Activated CD8-positive, alpha-beta T cell treated with anti-CD3 and anti-CD28 coated beads for 36 hours (primary cell): Measurements from ENCODE around the gene PRKD2. TPM values are rescaled to one million over a fixed set of nuclear protein-coding genes. Genes with fewer than 3 reads are reported as not detected.

Source experiments
- ATAC-seq: fragments of 200-7000 bp; cut with Tn5 transposase; one replicate; pipeline ENCODE4 v1.10.0; 2021; ENCODE audit warnings: mild to moderate bottlenecking, moderate library complexity
- CTCF ChIA-PET: fragments of 350-600 bp; sonication (Branson Sonifier 250); formaldehyde crosslinking; loops from one replicate; lab custom pipeline; 2021; ENCODE audit warnings: antibody characterized with exemption; lab: Charles Lee
- POLR2A ChIA-PET: fragments of 350-600 bp; sonication (Branson Sonifier 250); formaldehyde crosslinking; loops from one replicate; lab custom pipeline; 2021; ENCODE audit warnings: antibody characterized with exemption; lab: Charles Lee
- DNase-seq: peaks from one replicate; pipeline ENCODE4 v3.0.0-alpha.2; 2020
- H3K27ac Mint-ChIP-seq: one replicate; pipeline ENCODE4 v1.8.0; 2021; ENCODE audit warnings: mild to moderate bottlenecking, mixed read lengths
- H3K27me3 Mint-ChIP-seq: one replicate; pipeline ENCODE4 v1.8.0; 2021; ENCODE audit warnings: mixed read lengths
- H3K36me3 Mint-ChIP-seq: one replicate; pipeline ENCODE4 v1.8.0; 2021; ENCODE audit warnings: low read depth, mixed read lengths
- H3K4me1 Mint-ChIP-seq: one replicate; pipeline ENCODE4 v1.8.0; 2021; ENCODE audit warnings: low read depth, mixed read lengths
- H3K4me3 Mint-ChIP-seq: one replicate; pipeline ENCODE4 v1.8.0; 2021; ENCODE audit warnings: mild to moderate bottlenecking, moderate library complexity, mixed read lengths
- H3K9me3 Mint-ChIP-seq: one replicate; pipeline ENCODE4 v1.8.0; 2021; ENCODE audit warnings: mixed read lengths
- CTCF ChIP-seq: fragments of 200-600 bp; IDR thresholded peaks from one replicate; pipeline ENCODE4 v1.8.0; 2022; ENCODE audit warnings: antibody characterized with exemption, mild to moderate bottlenecking
- intact Hi-C: fragments of 100-400 bp; cut with micrococcal nuclease; formaldehyde crosslinking; loops from one replicate; pipeline ENCODE4 v1.10.0; 2022
- total RNA-seq, 2 experiments: library from RNA; stranded (reverse); gene quantifications; one replicate each; pipeline ENCODE4 v1.2.3, GENCODE V29; 2021

The PRKD2 gene
- total RNA-seq, 2 experiments from 2014 or later: 81.1 to 86.0 TPM

- ChIA-PET POLR2A (interaction anchor here (1.3 to 1.6 kb wide), 2 partner anchors 14 to 31 kb away, joined by 4 to 7 read pairs; no protein-coding TSS in a partner anchor), CTCF (interaction anchor here (0.6 to 2.1 kb wide), 5 partner anchors 8 to 30 kb away, joined by 3 to 16 read pairs (median 6); no protein-coding TSS in a partner anchor)
- H3K9me3 Mint-ChIP-seq: no peaks in the 10 kb centered on the region
- no peak overlapping the region for H3K27ac Mint-ChIP-seq
- no peak overlapping the region for H3K4me3 Mint-ChIP-seq
- DNase-seq (no peak), ATAC-seq (no peak)
- no peak for TF ChIP-seq CTCF
- intact Hi-C loops: no loop called here
- H3K4me1 Mint-ChIP-seq: peaks cover 19% of the 10 kb centered on the region
- H3K27me3 Mint-ChIP-seq: no peaks in the 10 kb centered on the region
- peaks cover 30% of the 10 kb centered on the region for H3K36me3 Mint-ChIP-seq
These were observed 19.8 kb upstream of the PRKD2 start for GRCh38 chr19:46736531-46737297.

- H3K9me3 Mint-ChIP-seq: no peaks in the 10 kb centered on the region
- no peak for TF ChIP-seq CTCF
- ATAC-seq (no peak), DNase-seq (no peak)
- no peak overlapping the region for H3K4me3 Mint-ChIP-seq
- POLR2A ChIA-PET: interaction anchor here (0.6 to 2.1 kb wide), 3 partner anchors 11 to 20 kb away, joined by 3 to 9 read pairs (median 4); partner anchors contain the start of gene FKRP
- CTCF ChIA-PET: interaction anchor here (1.2 to 2.1 kb wide), 2 partner anchors 11 to 30 kb away, joined by 3 to 7 read pairs; no protein-coding TSS in a partner anchor
- peaks cover 7% of the 10 kb centered on the region for H3K4me1 Mint-ChIP-seq
- no peak overlapping the region for H3K27ac Mint-ChIP-seq
- peaks cover 32% of the 10 kb centered on the region for H3K36me3 Mint-ChIP-seq
- intact Hi-C loops: no loop called here
- H3K27me3 Mint-ChIP-seq: no peaks in the 10 kb centered on the region
These were observed 16.9 kb upstream of the PRKD2 start for GRCh38 chr19:46733690-46734292.

- H3K4me3 Mint-ChIP-seq: no peak overlapping the region
- no peaks in the 10 kb centered on the region for H3K27me3 Mint-ChIP-seq
- H3K27ac Mint-ChIP-seq: no peak overlapping the region
- intact Hi-C loops: no loop called here
- ChIA-PET CTCF (interaction anchor here (2.1 kb wide), 1 partner anchor 29 kb away, joined by 7 read pairs; no protein-coding TSS in a partner anchor), POLR2A (interaction anchor here (1.1 to 2.1 kb wide), 2 partner anchors 13 to 19 kb away, joined by 4 to 9 read pairs; partner anchors contain the start of gene FKRP)
- H3K4me1 Mint-ChIP-seq: peaks cover 11% of the 10 kb centered on the region
- no peak for ATAC-seq
- peaks cover 34% of the 10 kb centered on the region for H3K36me3 Mint-ChIP-seq
- no peaks in the 10 kb centered on the region for H3K9me3 Mint-ChIP-seq
- no peak for TF ChIP-seq CTCF
- DNase-seq: no peak
These were observed 16.2 kb upstream of the PRKD2 start for GRCh38 chr19:46732966-46733689.

- ChIA-PET POLR2A (interaction anchor here (1.1 kb wide), 1 partner anchor 14 kb away, joined by 3 read pairs; no protein-coding TSS in a partner anchor), CTCF (interaction anchor here (0.6 to 6.4 kb wide), 5 partner anchors 10 to 1679 kb away, joined by 3 to 95 read pairs (median 5); no protein-coding TSS in a partner anchor)
- H3K27ac Mint-ChIP-seq: no peak overlapping the region
- intact Hi-C loops: no loop called here
- no peak for TF ChIP-seq CTCF
- DNase-seq: no peak
- peaks cover 28% of the 10 kb centered on the region for H3K36me3 Mint-ChIP-seq
- peaks cover 11% of the 10 kb centered on the region for H3K4me1 Mint-ChIP-seq
- no peaks in the 10 kb centered on the region for H3K27me3 Mint-ChIP-seq
- no peak overlapping the region for H3K4me3 Mint-ChIP-seq
- H3K9me3 Mint-ChIP-seq: no peaks in the 10 kb centered on the region
- no peak for ATAC-seq
These were observed 15.4 kb upstream of the PRKD2 start for GRCh38 chr19:46732172-46732938.
